ENCODE data around the gene NLRP7.
"Not testable (repeated sequence)": the region's sequence is repeated elsewhere in the genome, so short reads cannot be mapped to it uniquely, and the experiment has no call there.

NLRP7 gene

GRCh38 chr19:54965055-54965454 lies 17.7 kb upstream of the NLRP7 start:
- H3K14ac ChIP-seq (ENCODE audit: low read length in 2 of 2); H2BK120ac ChIP-seq (ENCODE audit: low read depth, low read length); H2AK5ac ChIP-seq (ENCODE audit: low read length, severe bottlenecking); H3K18ac ChIP-seq (ENCODE audit: low read depth in 1 of 2, low read length in 2 of 2); H2BK15ac ChIP-seq (ENCODE audit: low read depth, poor library complexity, severe bottlenecking); H3K4ac ChIP-seq (ENCODE audit: low read depth in 1 of 2, low read length in 2 of 2); H3K4me3 ChIP-seq (ENCODE audit: insufficient read depth in 1 of 2, low read depth in 1 of 2, low read length in 2 of 2); H2AFZ ChIP-seq (ENCODE audit: low read depth, low read length); H4K8ac ChIP-seq (ENCODE audit: low read length); H3K4me2 ChIP-seq (ENCODE audit: low read length, poor library complexity, severe bottlenecking); DNase-seq; H3K27me3 ChIP-seq (ENCODE audit: control insufficient read depth in 1 of 2, insufficient read depth in 1 of 2, low read length in 2 of 2); H3K9me3 ChIP-seq (ENCODE audit: control insufficient read depth, low read length); H3K23ac ChIP-seq (ENCODE audit: low read length in 2 of 2); H3K4me1 ChIP-seq (ENCODE audit: control insufficient read depth, insufficient read depth, low read depth, low read length); H4K91ac ChIP-seq (ENCODE audit: low read length); H3K9ac ChIP-seq (ENCODE audit: low read length); H2BK5ac ChIP-seq (ENCODE audit: low read depth, low read length, poor library complexity, severe bottlenecking); H3K27ac ChIP-seq (ENCODE audit: low read length, poor library complexity, severe bottlenecking); H2BK12ac ChIP-seq (ENCODE audit: low read length in 2 of 2); H3K36me3 ChIP-seq (ENCODE audit: control insufficient read depth in 1 of 2, insufficient read depth in 2 of 2, low read depth in 1 of 2, low read length in 2 of 2); H3K79me1 ChIP-seq (replicated peaks; ENCODE audit: low read length, poor library complexity, severe bottlenecking): not testable (repeated sequence)
- WGBS = no CpG with 5 or more reads among the region's 15 CpGs

- Histone ChIP-seq H3K14ac (ENCODE audit: low read length in 2 of 2) (no peak overlapping the region), H3K4me1 (ENCODE audit: control insufficient read depth, insufficient read depth, low read depth, low read length) (no peaks in the 10 kb centered on the region), H4K91ac (ENCODE audit: low read length) (no peak overlapping the region), H3K23ac (ENCODE audit: low read length in 2 of 2) (no peak overlapping the region), H3K27ac (ENCODE audit: low read length, poor library complexity, severe bottlenecking) (no peak overlapping the region), H2BK120ac (ENCODE audit: low read depth, low read length) (no peak overlapping the region), H3K36me3 (ENCODE audit: control insufficient read depth in 1 of 2, insufficient read depth in 2 of 2, low read depth in 1 of 2, low read length in 2 of 2) (no peaks in the 10 kb centered on the region), H3K9ac (ENCODE audit: low read length) (no peak overlapping the region), H3K4me2 (ENCODE audit: low read length, poor library complexity, severe bottlenecking) (no peak overlapping the region), H3K27me3 (ENCODE audit: control insufficient read depth in 1 of 2, insufficient read depth in 1 of 2, low read length in 2 of 2) (no peaks in the 10 kb centered on the region), H3K4me3 (ENCODE audit: insufficient read depth in 1 of 2, low read depth in 1 of 2, low read length in 2 of 2) (no peak overlapping the region), H3K79me1 (replicated peaks; ENCODE audit: low read length, poor library complexity, severe bottlenecking) (no peaks in the 10 kb centered on the region), H2BK15ac (ENCODE audit: low read depth, poor library complexity, severe bottlenecking) (no peak overlapping the region), H2AFZ (ENCODE audit: low read depth, low read length) (no peak overlapping the region), H2AK5ac (ENCODE audit: low read length, severe bottlenecking) (no peak overlapping the region), H4K8ac (ENCODE audit: low read length) (no peak overlapping the region), H2BK12ac (ENCODE audit: low read length in 2 of 2) (no peak overlapping the region), H3K4ac (ENCODE audit: low read depth in 1 of 2, low read length in 2 of 2) (no peak overlapping the region), H3K9me3 (ENCODE audit: control insufficient read depth, low read length) (no peaks in the 10 kb centered on the region), H3K18ac (ENCODE audit: low read depth in 1 of 2, low read length in 2 of 2) (no peak overlapping the region), H2BK5ac (ENCODE audit: low read depth, low read length, poor library complexity, severe bottlenecking) (no peak overlapping the region)
- 73% methylated on average over 5 of the region's 8 CpGs for WGBS
- no peak for DNase-seq
These were observed 12.5 kb upstream of the NLRP7 start for GRCh38 chr19:54959840-54960239.

- Histone ChIP-seq H3K4me2 (ENCODE audit: low read length, poor library complexity, severe bottlenecking) (no peak overlapping the region), H3K4ac (ENCODE audit: low read depth in 1 of 2, low read length in 2 of 2) (no peak overlapping the region), H3K27me3 (ENCODE audit: control insufficient read depth in 1 of 2, insufficient read depth in 1 of 2, low read length in 2 of 2) (no peaks in the 10 kb centered on the region), H4K8ac (ENCODE audit: low read length) (no peak overlapping the region), H3K79me1 (replicated peaks; ENCODE audit: low read length, poor library complexity, severe bottlenecking) (no peaks in the 10 kb centered on the region), H3K4me1 (ENCODE audit: control insufficient read depth, insufficient read depth, low read depth, low read length) (no peaks in the 10 kb centered on the region), H2BK120ac (ENCODE audit: low read depth, low read length) (no peak overlapping the region), H3K23ac (ENCODE audit: low read length in 2 of 2) (no peak overlapping the region), H3K9me3 (ENCODE audit: control insufficient read depth, low read length) (no peaks in the 10 kb centered on the region), H2AFZ (ENCODE audit: low read depth, low read length) (no peak overlapping the region), H2AK5ac (ENCODE audit: low read length, severe bottlenecking) (no peak overlapping the region), H2BK5ac (ENCODE audit: low read depth, low read length, poor library complexity, severe bottlenecking) (no peak overlapping the region), H3K27ac (ENCODE audit: low read length, poor library complexity, severe bottlenecking) (no peak overlapping the region), H2BK12ac (ENCODE audit: low read length in 2 of 2) (no peak overlapping the region), H3K4me3 (ENCODE audit: insufficient read depth in 1 of 2, low read depth in 1 of 2, low read length in 2 of 2) (no peak overlapping the region), H3K18ac (ENCODE audit: low read depth in 1 of 2, low read length in 2 of 2) (no peak overlapping the region), H3K36me3 (ENCODE audit: control insufficient read depth in 1 of 2, insufficient read depth in 2 of 2, low read depth in 1 of 2, low read length in 2 of 2) (no peaks in the 10 kb centered on the region), H3K14ac (ENCODE audit: low read length in 2 of 2) (no peak overlapping the region), H4K91ac (ENCODE audit: low read length) (no peak overlapping the region), H3K9ac (ENCODE audit: low read length) (no peak overlapping the region), H2BK15ac (ENCODE audit: low read depth, poor library complexity, severe bottlenecking) (no peak overlapping the region)
- 77% methylated on average over 11 of the region's 11 CpGs for WGBS
- DNase-seq = no peak
These were observed 8.0 kb upstream of the NLRP7 start for GRCh38 chr19:54955376-54955775.

- not testable (repeated sequence) for H2AFZ ChIP-seq (ENCODE audit: low read depth, low read length); H3K9ac ChIP-seq (ENCODE audit: low read length); H3K23ac ChIP-seq (ENCODE audit: low read length in 2 of 2); H3K4me2 ChIP-seq (ENCODE audit: low read length, poor library complexity, severe bottlenecking); H3K4me3 ChIP-seq (ENCODE audit: insufficient read depth in 1 of 2, low read depth in 1 of 2, low read length in 2 of 2); H2BK12ac ChIP-seq (ENCODE audit: low read length in 2 of 2); H3K36me3 ChIP-seq (ENCODE audit: control insufficient read depth in 1 of 2, insufficient read depth in 2 of 2, low read depth in 1 of 2, low read length in 2 of 2); H3K27ac ChIP-seq (ENCODE audit: low read length, poor library complexity, severe bottlenecking); H3K18ac ChIP-seq (ENCODE audit: low read depth in 1 of 2, low read length in 2 of 2); H2BK120ac ChIP-seq (ENCODE audit: low read depth, low read length); DNase-seq; H3K27me3 ChIP-seq (ENCODE audit: control insufficient read depth in 1 of 2, insufficient read depth in 1 of 2, low read length in 2 of 2); H2BK5ac ChIP-seq (ENCODE audit: low read depth, low read length, poor library complexity, severe bottlenecking); H3K14ac ChIP-seq (ENCODE audit: low read length in 2 of 2); H4K8ac ChIP-seq (ENCODE audit: low read length); H3K4ac ChIP-seq (ENCODE audit: low read depth in 1 of 2, low read length in 2 of 2); H4K91ac ChIP-seq (ENCODE audit: low read length); H2BK15ac ChIP-seq (ENCODE audit: low read depth, poor library complexity, severe bottlenecking); H2AK5ac ChIP-seq (ENCODE audit: low read length, severe bottlenecking); H3K79me1 ChIP-seq (replicated peaks; ENCODE audit: low read length, poor library complexity, severe bottlenecking); H3K9me3 ChIP-seq (ENCODE audit: control insufficient read depth, low read length); H3K4me1 ChIP-seq (ENCODE audit: control insufficient read depth, insufficient read depth, low read depth, low read length)
- 85% methylated on average over 10 of the region's 10 CpGs for WGBS
These were observed 6.0 kb upstream of the NLRP7 start for GRCh38 chr19:54953345-54953713.
